ENCODE data around the gene GABRB1. TPM values are rescaled to one million over a fixed set of nuclear protein-coding genes. Genes with fewer than 3 reads are reported as not detected.

Gene GABRB1
- total RNA-seq: 10.7 TPM
- long read RNA-seq, partial matches to known transcripts: 5 of 22 reads
- long read RNA-seq, other reads (novel, unspliced or antisense): 15 of 22 reads

DNA sequence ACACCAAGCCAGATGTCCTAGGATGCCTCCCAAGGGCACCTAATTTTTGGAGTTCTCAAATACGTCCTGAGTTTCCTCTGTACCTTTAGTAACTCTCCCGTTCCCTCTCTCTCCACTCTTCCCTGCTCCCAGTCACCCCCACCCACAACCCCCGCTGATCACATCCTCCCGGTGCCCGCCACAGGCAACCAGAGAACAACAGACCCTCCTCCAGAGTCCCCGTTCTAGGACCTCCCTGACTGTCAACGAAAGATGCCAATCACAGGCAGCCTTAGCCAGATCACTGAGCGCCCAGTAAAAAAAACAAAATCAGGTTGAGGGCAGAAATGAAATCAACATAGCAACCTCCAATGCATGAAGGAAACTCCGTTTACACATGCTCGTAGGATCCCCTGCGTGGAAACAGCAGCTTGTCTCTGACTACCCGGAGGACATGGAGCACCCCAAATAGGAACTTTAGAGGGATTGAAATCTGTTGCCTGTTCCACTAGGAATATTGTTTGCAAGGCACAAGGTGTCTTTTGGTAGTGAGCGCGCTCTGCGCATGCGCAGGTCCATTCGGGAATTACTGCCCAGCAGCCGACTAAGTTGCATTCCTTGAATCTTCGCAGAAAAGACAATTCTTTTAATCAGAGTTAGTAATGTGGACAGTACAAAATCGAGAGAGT, at the start of gene GABRB1:
Gene GABRB1, plus strand, starts transcription at position 557 of the 668 bp plus-strand sequence.
- intact Hi-C loops (cut with DNase I): loop anchor here (10.0 kb wide), 1 partner anchor 354 kb away; no protein-coding TSS in a partner anchor

DNA sequence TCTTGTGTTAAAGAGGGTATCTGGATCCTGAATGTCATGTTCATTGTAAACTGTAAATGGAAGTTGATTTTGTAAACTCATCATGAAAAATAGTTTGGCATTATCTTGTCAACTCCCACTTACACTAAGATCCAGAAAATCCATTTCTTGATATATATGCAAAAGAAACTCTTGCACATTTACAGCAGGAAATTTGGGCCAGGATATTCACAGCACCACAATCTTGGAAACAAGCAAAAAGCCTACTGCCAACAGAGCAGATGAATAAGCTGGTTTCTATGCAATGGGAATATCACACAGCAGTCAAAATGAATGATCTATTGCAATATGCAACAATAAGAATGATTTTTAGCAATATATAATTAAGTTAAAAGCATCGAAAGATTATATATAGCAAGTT, 46.6 kb upstream of the GABRB1 start:
- DNase-seq (ENCODE audit: low spot score): no peak
- intact Hi-C loops (cut with DNase I): no loop called here

More for the DNA sequence above, at the start of gene GABRB1:
- peak; percentile 78 for DNase-seq (ENCODE audit: low spot score)

- no peak for DNase-seq (ENCODE audit: low spot score)
- intact Hi-C loops (cut with DNase I): no loop called here
Measured at GRCh38 chr4:46986922-46987638, 44.3 kb upstream of the GABRB1 start.

DNA sequence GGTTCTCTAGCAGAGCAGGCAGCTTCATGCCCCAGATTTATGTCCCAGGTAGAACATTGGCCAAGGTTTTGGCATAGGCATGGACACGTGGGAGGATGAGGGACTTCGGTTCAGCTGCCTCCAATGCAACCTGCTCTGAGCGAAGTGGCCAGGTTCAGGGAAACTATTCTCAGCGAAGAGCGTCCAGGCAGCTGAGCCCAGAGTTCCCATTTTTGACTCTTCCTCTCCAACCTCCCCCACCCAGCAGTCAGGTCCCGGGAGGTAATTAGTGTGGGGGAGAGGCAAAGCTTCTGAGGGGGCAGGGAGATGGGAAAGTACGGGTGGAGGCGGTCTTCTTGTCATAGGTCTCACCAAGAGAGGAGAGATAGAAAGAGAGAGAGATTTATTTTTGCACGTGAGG, 39.0 kb upstream of the GABRB1 start:
- intact Hi-C loops (cut with DNase I): loop anchor here (2.0 kb wide), 1 partner anchor 48 kb away; no protein-coding TSS in a partner anchor
- peak; percentile 74 for DNase-seq (ENCODE audit: low spot score)

GRCh38 chr4:46993075-46994006, 38.0 kb upstream of the GABRB1 start, which contains the start of gene GABRA4:
TSS of gene GABRA4 (minus strand) at chr4:46993581. CDS start at chr4:46993424, 157 bp downstream.
- intact Hi-C loops (cut with DNase I): loop anchor here (2.0 kb wide), 1 partner anchor 49 kb away; no protein-coding TSS in a partner anchor
- peak; percentile 75 for DNase-seq (ENCODE audit: low spot score)

DNA sequence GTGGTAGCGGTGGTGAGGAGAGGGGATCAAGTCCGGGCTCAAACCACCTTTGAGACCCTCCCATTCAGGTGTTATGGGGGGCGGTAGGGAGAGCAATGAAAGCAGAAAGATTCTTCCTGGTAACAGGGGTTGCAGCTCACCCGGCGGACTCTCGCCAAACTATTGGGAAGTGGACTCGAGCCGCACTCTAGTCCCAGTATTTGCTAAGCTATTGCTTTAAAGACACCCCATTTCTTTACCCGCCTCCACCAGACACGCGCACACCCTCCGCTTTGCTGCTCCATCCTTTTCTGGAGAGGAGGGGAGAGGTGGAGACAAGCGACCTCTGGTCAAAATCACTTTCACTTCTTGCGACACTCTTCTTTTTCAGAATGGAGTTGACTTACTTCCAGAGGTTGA, 37.4 kb upstream of the GABRB1 start:
- intact Hi-C loops (cut with DNase I): no loop called here

DNA sequence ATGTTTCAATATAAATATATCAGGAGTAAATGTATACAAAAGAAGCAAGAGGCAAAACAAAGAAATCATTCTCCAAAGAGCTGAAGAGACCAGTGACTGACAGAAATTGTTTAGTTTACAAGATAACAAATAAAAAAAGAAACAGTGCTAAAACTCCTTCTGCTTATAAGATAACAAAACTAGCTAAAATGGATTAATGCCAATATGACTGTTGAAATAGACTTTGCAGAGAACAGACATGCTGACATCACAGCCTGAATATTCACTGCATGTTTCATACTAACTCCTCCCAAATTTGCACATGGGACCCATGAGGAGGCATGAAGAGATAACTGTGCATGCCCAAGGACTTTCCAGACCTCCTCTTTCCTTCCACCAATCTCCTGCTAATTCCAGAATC, 31.8 kb upstream of the GABRB1 start:
- no peak for DNase-seq (ENCODE audit: low spot score)
- intact Hi-C loops (cut with DNase I): no loop called here

More for the DNA sequence above, 37.4 kb upstream of the GABRB1 start:
- DNase-seq (ENCODE audit: low spot score): peak; percentile 75

- DNase-seq (ENCODE audit: low spot score): no peak
- intact Hi-C loops (cut with DNase I): loop anchor here (5.0 kb wide), 1 partner anchor 68 kb away; no protein-coding TSS in a partner anchor
Measured at GRCh38 chr4:47000406-47000805, 31.0 kb upstream of the GABRB1 start.

- intact Hi-C loops (cut with DNase I): loop anchor here (5.0 kb wide), 1 partner anchor 70 kb away; no protein-coding TSS in a partner anchor
- no peak for DNase-seq (ENCODE audit: low spot score)
Measured at GRCh38 chr4:47002580-47002979, 28.8 kb upstream of the GABRB1 start.

- DNase-seq (ENCODE audit: low spot score): no peak
- intact Hi-C loops (cut with DNase I): no loop called here
Measured at GRCh38 chr4:47010347-47010911, 20.9 kb upstream of the GABRB1 start.

GRCh38 chr4:47010912-47011446, 20.4 kb upstream of the GABRB1 start:
- intact Hi-C loops (cut with DNase I): no loop called here

DNA sequence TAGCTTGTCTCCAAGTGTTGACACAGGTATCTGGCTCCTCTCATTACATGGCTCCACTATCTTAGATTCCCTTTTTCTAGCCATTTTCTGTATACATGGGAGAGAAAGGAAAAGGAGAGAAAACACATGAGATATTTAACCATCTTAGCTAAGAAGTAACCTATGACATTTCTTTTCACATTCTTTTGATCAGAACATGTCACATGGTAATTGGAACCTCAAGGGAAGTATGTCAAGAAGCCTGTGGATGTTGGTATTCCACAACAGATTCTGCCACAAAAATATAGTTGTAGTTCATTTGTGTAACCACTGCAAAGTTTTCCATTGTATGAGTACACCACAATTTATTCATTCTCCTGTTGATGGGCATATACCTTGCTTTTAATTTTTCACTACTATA, 18.7 kb upstream of the GABRB1 start:
- DNase-seq (ENCODE audit: low spot score): no peak
- intact Hi-C loops (cut with DNase I): no loop called here

More at GRCh38 chr4:47010912-47011446, 20.4 kb upstream of the GABRB1 start:
- no peak for DNase-seq (ENCODE audit: low spot score)

- intact Hi-C loops (cut with DNase I): no loop called here
- no peak for DNase-seq (ENCODE audit: low spot score)
Measured at GRCh38 chr4:47013373-47013772, 18.0 kb upstream of the GABRB1 start.

GRCh38 chr4:47017081-47017480, 14.3 kb upstream of the GABRB1 start:
- intact Hi-C loops (cut with DNase I): no loop called here
- DNase-seq (ENCODE audit: low spot score): no peak

DNA sequence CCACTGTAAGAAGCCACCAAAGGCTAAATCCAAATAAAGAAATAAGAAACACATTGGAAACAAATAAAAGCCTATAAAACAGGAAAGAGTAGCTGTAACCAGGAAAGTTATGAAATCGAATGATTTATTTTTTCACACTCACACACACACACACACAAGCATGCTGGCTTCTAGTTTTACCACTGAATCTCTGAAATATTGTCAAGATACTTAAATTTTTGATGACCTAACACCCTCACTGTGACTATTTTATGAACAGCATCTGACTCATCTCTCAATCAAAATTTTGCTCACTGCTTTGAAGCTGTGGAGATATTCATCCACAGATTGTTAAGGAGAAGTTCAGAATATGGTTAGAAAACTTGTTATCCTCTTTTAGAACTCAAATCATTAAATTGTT, 13.9 kb upstream of the GABRB1 start:
- no peak for DNase-seq (ENCODE audit: low spot score)
- intact Hi-C loops (cut with DNase I): no loop called here

DNA sequence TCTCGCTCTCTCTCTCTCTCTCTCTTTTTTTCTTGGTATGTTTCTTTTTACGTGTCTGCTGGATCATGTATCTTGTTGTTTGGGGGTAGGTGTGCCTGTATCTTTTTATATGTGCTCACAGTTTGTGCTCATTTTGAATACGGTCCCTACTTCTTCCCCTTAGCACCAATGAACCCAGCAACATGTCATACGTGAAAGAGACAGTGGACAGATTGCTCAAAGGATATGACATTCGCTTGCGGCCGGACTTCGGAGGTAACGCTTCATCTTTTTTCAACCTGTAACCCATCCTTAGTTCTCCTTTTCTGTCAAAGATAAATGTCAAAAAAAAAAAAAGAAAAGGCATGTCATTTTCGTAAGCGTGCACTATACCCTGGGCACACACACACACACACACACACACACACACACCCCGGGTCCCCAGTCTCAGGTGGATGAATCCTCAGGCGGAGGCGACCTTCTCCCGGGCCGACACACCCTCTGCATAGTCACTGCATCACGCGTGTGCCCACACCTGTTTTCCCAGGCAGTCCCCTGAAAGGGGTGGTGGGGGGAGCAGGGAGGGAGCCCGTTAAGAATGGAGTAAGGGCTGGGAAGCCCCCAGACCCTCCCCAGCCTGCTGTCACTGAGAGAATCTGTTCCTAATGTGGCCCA, 511 bp downstream of the GABRB1 start:
- no peak for DNase-seq (ENCODE audit: low spot score)
- intact Hi-C loops (cut with DNase I): loop anchor here (2.0 to 10.0 kb wide), 2 partner anchors 99 to 353 kb away; no protein-coding TSS in a partner anchor

GRCh38 chr4:47032405-47033106, 1.2 kb downstream of the GABRB1 start:
- peak; percentile 81 for DNase-seq (ENCODE audit: low spot score)
- intact Hi-C loops (cut with DNase I): loop anchor here (2.0 to 10.0 kb wide), 2 partner anchors 100 to 352 kb away; no protein-coding TSS in a partner anchor

DNA sequence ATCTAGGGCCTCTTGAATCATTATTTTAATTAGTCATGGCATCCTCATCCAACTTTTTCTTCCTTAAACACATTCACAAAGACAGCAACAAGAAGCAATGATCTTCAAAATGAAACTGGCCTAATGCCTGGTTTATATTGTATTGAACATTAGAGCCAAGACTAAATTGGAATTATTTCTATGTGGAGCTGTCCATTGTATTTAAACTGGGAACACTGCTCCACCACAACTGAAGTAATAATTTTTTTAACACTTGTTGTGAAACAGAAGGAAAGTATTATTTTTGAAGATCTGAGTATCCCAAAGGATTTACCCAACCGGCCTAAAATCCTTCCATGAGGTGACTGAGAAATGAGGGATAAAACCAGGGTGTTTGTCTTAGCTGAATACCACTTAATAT, 6.9 kb downstream of the GABRB1 start:
- intact Hi-C loops (cut with DNase I): loop anchor here (10.0 kb wide), 1 partner anchor 347 kb away; no protein-coding TSS in a partner anchor
- no peak for DNase-seq (ENCODE audit: low spot score)
